GM23248 (cell line): ENCODE measurements around the gene MCOLN3. TPM values are rescaled to one million over a fixed set of nuclear protein-coding genes. Genes with fewer than 3 reads are reported as not detected.
"Not testable (repeated sequence)": the region's sequence is repeated elsewhere in the genome, so short reads cannot be mapped to it uniquely, and the experiment has no call there.

Experiments
- DNase-seq: peaks from one replicate; pipeline ENCODE4 v3.0.0-alpha.2; 2015
- H2AFZ ChIP-seq: fragments of 200-600 bp; sonication (generic); 2 replicates; pipeline ENCODE4 v1.6.1; 2016; ENCODE audit warnings: antibody characterized with exemption
- H3F3A ChIP-seq: fragments of 200-600 bp; sonication (generic); 2 replicates; pipeline ENCODE4 v1.6.1; 2016; ENCODE audit warnings: mild to moderate bottlenecking, antibody characterized with exemption, mixed run types; ENCODE audit not compliant: insufficient read depth
- H3K27ac ChIP-seq: fragments of 200-600 bp; sonication (generic); 2 replicates; pipeline ENCODE4 v1.5.1; 2016; ENCODE audit warnings: mild to moderate bottlenecking
- H3K27me3 ChIP-seq: fragments of 200-600 bp; sonication (generic); replicated peaks from 2 replicates; pipeline ENCODE4 v1.6.1; 2016; ENCODE audit warnings: mild to moderate bottlenecking; ENCODE audit not compliant: insufficient read depth
- H3K36me3 ChIP-seq: fragments of 200-600 bp; sonication (generic); 2 replicates; pipeline ENCODE4 v1.6.1; 2016; ENCODE audit warnings: low read depth, mild to moderate bottlenecking
- H3K4me1 ChIP-seq: fragments of 200-600 bp; sonication (generic); 2 replicates; pipeline ENCODE4 v1.6.1; 2016; ENCODE audit warnings: mild to moderate bottlenecking; ENCODE audit not compliant: insufficient read depth
- H3K4me2 ChIP-seq: fragments of 200-600 bp; sonication (generic); one replicate; pipeline ENCODE4 v1.6.1; 2016; ENCODE audit warnings: mild to moderate bottlenecking; ENCODE audit not compliant: unreplicated experiment
- H3K4me3 ChIP-seq: fragments of 200-600 bp; sonication (generic); 2 replicates; pipeline ENCODE4 v1.5.1; 2016; ENCODE audit warnings: mild to moderate bottlenecking
- H3K79me2 ChIP-seq: fragments of 200-600 bp; sonication (generic); 2 replicates; pipeline ENCODE4 v1.6.1; 2016; ENCODE audit warnings: mild to moderate bottlenecking; ENCODE audit not compliant: insufficient read depth
- H3K9ac ChIP-seq: fragments of 200-600 bp; sonication (generic); 2 replicates; pipeline ENCODE4 v1.6.1; 2016; ENCODE audit warnings: mild to moderate bottlenecking
- H3K9me2 ChIP-seq: fragments of 200-600 bp; sonication (generic); 2 replicates; pipeline ENCODE4 v1.6.1; 2016; ENCODE audit warnings: mixed run types, mild to moderate bottlenecking, moderate library complexity; ENCODE audit not compliant: insufficient read depth
- H3K9me3 ChIP-seq: fragments of 200-600 bp; sonication (generic); one replicate; pipeline ENCODE4 v1.6.1; 2017; ENCODE audit warnings: low read depth
- H4K20me1 ChIP-seq: fragments of 200-600 bp; sonication (generic); 2 replicates; pipeline ENCODE4 v1.6.0; 2016; ENCODE audit not compliant: insufficient read depth
- EZH2 ChIP-seq: fragments of 200-600 bp; sonication (generic); IDR thresholded peaks from 2 replicates; pipeline ENCODE4 v1.6.1; 2018; ENCODE audit warnings: antibody characterized with exemption, mild to moderate bottlenecking; ENCODE audit not compliant: insufficient read depth, poor library complexity, severe bottlenecking
- EZH2phosphoT487 ChIP-seq: fragments of 200-600 bp; sonication (generic); IDR thresholded peaks from 2 replicates; pipeline ENCODE4 v1.6.1; 2018; ENCODE audit warnings: antibody characterized with exemption, moderate library complexity, mild to moderate bottlenecking, low read depth; ENCODE audit not compliant: insufficient read depth
- WGBS, 2 experiments: methylation state at CpG; one replicate each; pipeline ENCODE4 v1.1.6; 2015 to 2017; ENCODE audit warnings: low lambda C conversion rate in 2 of 2, low coverage in 1 of 2; ENCODE audit errors: missing lambda C conversion rate in 2 of 2; 5-methylcytosine and 5-hydroxymethylcytosine counted together
- in situ Hi-C: fragments of 300-500 bp; cut with MboI; formaldehyde crosslinking; loops from 2 replicates; pipeline ENCODE4 v1.15.0; 2020
- polyA plus RNA-seq: library from polyadenylated mRNA; unstranded; fragments of >200 nt; fragmentation: Nextera tagmentation; extraction: Ambion mirVana; gene quantifications from 2 replicates; pipeline ENCODE4 v1.2.1, GENCODE V29; 2016
- total RNA-seq: library from RNA; depleted of rRNA; stranded (reverse); fragments of >200 nt; shearing (Covaris generic); gene quantifications from 2 replicates; pipeline ENCODE4 v1.2.3, GENCODE V29; 2014

The MCOLN3 gene
- total and polyA plus RNA-seq, 2 experiments from 2014 or later = 0.54 to 1.0 TPM

- H3K9me3 ChIP-seq = no peaks in the 10 kb centered on the region
- no peaks in the 10 kb centered on the region for H3K79me2 ChIP-seq
- H3K36me3 ChIP-seq = no peaks in the 10 kb centered on the region
- 90 to 91% methylated on average over 10 of the region's 10 CpGs for WGBS, 2 experiments
- no peaks in the 10 kb centered on the region for H3F3A ChIP-seq
- H3K4me1 ChIP-seq = peaks cover 5% of the 10 kb centered on the region; the same call in 1 of the 2 replicates
- no peak for TF ChIP-seq EZH2
- no peak for TF ChIP-seq EZH2phosphoT487
- H3K9me2 ChIP-seq = no peaks in the 10 kb centered on the region
- no peak for DNase-seq
- H3K9ac ChIP-seq = no peak overlapping the region
- H4K20me1 ChIP-seq = no peaks in the 10 kb centered on the region
- H3K27me3 ChIP-seq = peaks cover 20% of the 10 kb centered on the region
- H3K4me2 ChIP-seq = no peak overlapping the region
- no peak overlapping the region for H3K4me3 ChIP-seq
- in situ Hi-C loops = no loop called here
- no peak overlapping the region for H3K27ac ChIP-seq
- H2AFZ ChIP-seq = no peak overlapping the region
Observed at GRCh38 chr1:84995484-84996334, 52.6 kb downstream of the MCOLN3 start.

- no peaks in the 10 kb centered on the region for H4K20me1 ChIP-seq
- H3K9me2 ChIP-seq = no peaks in the 10 kb centered on the region
- H3K27ac ChIP-seq = no peak overlapping the region
- H2AFZ ChIP-seq = no peak overlapping the region
- no peaks in the 10 kb centered on the region for H3K9me3 ChIP-seq
- no peak overlapping the region for H3K4me2 ChIP-seq
- H3K27me3 ChIP-seq = peaks cover 4% of the 10 kb centered on the region; the same call in 1 of the 2 replicates
- TF ChIP-seq EZH2phosphoT487 (no peak), EZH2 (no peak)
- H3K36me3 ChIP-seq = no peaks in the 10 kb centered on the region
- in situ Hi-C loops = no loop called here
- H3K9ac ChIP-seq = no peak overlapping the region
- no peak overlapping the region for H3K4me3 ChIP-seq
- H3K79me2 ChIP-seq = no peaks in the 10 kb centered on the region
- no peaks in the 10 kb centered on the region for H3K4me1 ChIP-seq
- WGBS, 2 experiments = 58 to 60% methylated on average over 8 of the region's 8 CpGs
- no peak for DNase-seq
- no peaks in the 10 kb centered on the region for H3F3A ChIP-seq
Observed at GRCh38 chr1:84991097-84991920, 57.0 kb downstream of the MCOLN3 start.

- no peak overlapping the region for H3K9ac ChIP-seq
- no peaks in the 10 kb centered on the region; the same call in 1 of the 2 replicates for H3K27me3 ChIP-seq
- H3K9me2 ChIP-seq = no peaks in the 10 kb centered on the region
- in situ Hi-C loops = no loop called here
- TF ChIP-seq EZH2 = no peak
- no peak for TF ChIP-seq EZH2phosphoT487
- H3K79me2 ChIP-seq = no peaks in the 10 kb centered on the region
- H3K4me3 ChIP-seq = no peak overlapping the region
- H3K4me2 ChIP-seq = no peak overlapping the region
- H3K36me3 ChIP-seq = no peaks in the 10 kb centered on the region
- no peak for DNase-seq
- 86 to 89% methylated on average over 2 of the region's 2 CpGs for whole genome bisulfite sequencing, 2 experiments
- H3K9me3 ChIP-seq = no peaks in the 10 kb centered on the region
- H3K4me1 ChIP-seq = no peaks in the 10 kb centered on the region
- no peak overlapping the region for H2AFZ ChIP-seq
- no peak overlapping the region for H3K27ac ChIP-seq
- no peaks in the 10 kb centered on the region for H4K20me1 ChIP-seq
- H3F3A ChIP-seq = no peaks in the 10 kb centered on the region
Observed at GRCh38 chr1:84988588-84988987, 59.7 kb downstream of the MCOLN3 start.

GRCh38 chr1:84986561-84986960 is 61.7 kb downstream of the MCOLN3 start:
- WGBS, 2 experiments = 73 to 76% methylated on average over 3 of the region's 3 CpGs
- DNase-seq, H3K4me3 ChIP-seq: not testable (repeated sequence)

More at GRCh38 chr1:84986561-84986960, 61.7 kb downstream of the MCOLN3 start:
- H3K27me3 ChIP-seq, H2AFZ ChIP-seq, H3K27ac ChIP-seq, H3K79me2 ChIP-seq, H3K4me1 ChIP-seq, in situ Hi-C loops, H3K9ac ChIP-seq, H3K36me3 ChIP-seq, H3F3A ChIP-seq, H3K4me2 ChIP-seq, H3K9me2 ChIP-seq, H3K9me3 ChIP-seq, H4K20me1 ChIP-seq: not testable (repeated sequence)
